ENCODE data around the gene EVI5.

DNA sequence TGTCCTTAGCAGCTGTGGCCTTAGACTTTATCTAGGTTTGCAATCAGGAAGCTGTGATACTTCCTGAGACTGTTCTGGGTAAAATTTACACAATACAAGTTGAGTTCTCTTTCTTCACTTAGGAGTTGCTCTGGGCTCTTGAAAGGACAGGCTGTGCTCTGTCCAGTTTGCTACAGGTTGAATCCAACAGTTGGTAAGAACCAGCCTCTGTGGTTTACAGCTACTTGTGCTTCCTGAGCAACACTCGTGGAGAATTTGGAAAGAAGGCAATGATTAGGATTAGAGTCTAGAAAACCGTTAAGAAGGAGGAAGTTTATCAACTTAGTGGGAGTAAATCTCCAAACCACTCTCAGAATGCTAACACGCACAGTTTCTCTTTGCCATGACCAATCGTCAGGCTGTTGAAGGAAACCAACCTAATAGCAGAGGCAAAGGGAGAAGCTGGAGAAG, 325.0 kb downstream of the EVI5 start:
- TF ChIP-seq ZNF274 (IDR thresholded peaks at IDR 0.05; ENCODE audit: low read depth, low read length) (no peak), YY1 (IDR thresholded peaks at IDR 0.05; ENCODE audit: insufficient read depth, insufficient read length) (no peak), SUZ12 (IDR thresholded peaks at IDR 0.05; ENCODE audit: extremely low read depth, insufficient read depth, insufficient read length) (no peak)
